ENCODE measurements around the gene BNIPL.

Gene BNIPL, protein sequence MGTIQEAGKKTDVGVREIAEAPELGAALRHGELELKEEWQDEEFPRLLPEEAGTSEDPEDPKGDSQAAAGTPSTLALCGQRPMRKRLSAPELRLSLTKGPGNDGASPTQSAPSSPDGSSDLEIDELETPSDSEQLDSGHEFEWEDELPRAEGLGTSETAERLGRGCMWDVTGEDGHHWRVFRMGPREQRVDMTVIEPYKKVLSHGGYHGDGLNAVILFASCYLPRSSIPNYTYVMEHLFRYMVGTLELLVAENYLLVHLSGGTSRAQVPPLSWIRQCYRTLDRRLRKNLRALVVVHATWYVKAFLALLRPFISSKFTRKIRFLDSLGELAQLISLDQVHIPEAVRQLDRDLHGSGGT

DNA sequence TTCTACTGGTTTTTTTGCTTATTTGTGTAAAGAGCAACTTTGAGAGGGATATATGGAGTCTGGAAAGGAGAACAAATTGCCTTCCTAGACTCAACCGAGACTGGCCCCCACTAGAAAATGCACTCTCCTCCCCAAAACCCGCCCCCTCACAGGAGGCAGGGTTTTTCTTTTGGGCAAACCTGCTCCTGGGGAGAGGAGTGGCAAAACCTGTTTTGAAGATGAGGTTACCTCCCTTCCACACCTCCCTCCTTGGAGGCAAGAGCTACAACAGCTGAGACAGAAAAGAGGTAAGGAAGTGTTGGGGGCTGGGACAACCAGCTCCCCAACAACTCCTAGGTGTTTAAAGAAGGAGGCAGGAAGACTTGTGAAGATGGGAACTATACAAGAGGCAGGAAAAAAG, at the start of gene BNIPL:
BNIPL (plus strand) TSS at position 231 of the 400 bp plus-strand sequence; CDS start at position 371, 140 bp downstream.
- no peak for DNase-seq (ENCODE audit: low read depth in 2 of 2)

DNA sequence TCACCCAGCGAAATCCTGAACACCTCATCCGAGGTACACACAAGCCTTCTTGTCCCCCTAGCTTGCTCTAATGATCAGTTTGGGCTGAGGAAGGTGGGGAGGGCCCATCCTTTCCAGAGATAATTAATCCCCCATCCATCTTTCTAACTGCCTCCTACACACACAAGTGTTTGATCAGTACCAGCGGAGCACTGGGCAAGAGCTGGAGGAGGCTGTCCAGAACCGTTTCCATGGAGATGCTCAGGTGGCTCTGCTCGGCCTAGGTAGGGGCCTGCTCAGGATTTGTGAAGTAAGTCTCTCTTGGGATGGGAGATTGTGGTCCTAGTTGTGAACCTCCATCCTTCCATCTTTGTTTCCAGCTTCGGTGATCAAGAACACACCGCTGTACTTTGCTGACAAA, 48.5 kb upstream of the BNIPL start:
- DNase-seq (ENCODE audit: low read depth in 2 of 2): no peak

DNA sequence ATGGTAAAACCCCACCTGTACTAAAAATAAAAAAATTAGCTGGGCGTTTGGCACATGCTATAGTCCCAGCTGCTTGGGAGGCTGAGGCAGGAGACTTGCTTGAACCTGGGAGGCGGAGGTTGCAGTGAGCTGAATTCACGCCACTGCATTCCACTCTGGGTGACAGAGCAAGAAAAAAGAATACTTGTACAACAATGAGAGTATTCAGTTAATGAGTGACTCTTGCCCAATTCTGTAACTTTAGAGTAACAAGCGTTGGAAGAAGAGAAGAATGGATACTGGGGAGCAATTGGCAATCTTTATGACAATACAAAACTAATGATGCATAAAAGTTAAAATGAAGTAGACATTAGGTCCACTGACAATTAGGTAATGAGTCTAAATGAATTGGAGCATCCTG, 43.8 kb upstream of the BNIPL start:
- no peak for DNase-seq (ENCODE audit: low read depth in 2 of 2)

DNA sequence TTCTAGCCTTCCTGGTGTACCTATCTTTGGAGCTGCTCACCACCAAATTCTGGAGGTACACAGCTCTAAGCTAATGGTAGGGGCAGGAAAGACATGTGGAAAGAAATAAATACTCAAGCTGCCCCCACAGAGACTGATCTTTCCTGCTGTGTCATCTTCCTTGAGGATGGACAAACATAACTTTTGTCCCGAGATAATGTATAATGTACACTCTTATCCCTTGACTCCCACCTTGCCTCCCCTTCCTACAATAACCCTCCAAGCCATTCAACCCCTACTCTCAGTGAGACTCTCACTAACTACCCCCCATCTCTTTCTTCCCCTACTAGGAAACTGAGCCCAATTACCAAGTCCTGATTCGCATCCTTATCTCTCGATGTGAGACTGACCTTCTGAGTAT, 42.1 kb upstream of the BNIPL start:
- no peak for DNase-seq (ENCODE audit: low read depth in 2 of 2)

DNA sequence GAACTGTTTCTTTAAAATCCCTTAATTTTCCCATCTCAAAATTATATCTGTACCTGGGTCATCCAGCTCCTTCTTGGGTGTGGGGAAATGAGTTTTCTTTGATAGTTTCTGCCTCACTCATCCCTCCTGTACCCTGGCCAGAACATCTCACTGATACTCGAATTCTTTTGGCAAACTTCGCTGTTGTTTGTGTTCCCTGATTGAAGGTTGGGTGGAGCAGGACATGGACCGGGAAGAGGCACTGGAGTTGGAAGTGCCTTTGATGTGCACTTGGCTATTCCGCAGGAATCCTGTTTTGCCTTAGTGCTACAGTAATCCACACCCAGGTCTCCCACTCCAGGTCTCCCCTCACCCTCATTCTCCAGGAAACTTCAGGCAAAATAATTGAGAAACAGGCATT, 40.9 kb upstream of the BNIPL start:
- no peak for DNase-seq (ENCODE audit: low read depth in 2 of 2)

DNA sequence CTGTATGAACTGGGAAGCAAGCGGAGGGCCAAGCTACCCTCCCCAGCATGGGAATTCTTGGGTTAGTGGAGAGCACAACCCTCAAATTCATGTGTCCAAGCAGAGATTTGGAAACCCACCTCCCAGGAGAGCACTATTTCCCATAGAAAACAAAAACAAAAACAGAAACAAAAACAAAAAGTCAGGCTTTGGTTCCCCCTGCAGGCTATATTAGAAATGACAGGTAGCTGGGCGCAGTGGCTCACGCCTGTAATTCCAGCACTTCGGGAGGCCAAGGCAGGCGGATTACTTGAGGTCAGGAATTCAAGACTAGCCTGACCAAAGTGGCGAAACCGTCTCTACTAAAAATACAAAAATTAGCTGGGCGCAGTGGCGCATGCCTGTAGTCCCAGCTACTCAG, 40.5 kb upstream of the BNIPL start:
- DNase-seq (ENCODE audit: low read depth in 2 of 2): no peak

DNA sequence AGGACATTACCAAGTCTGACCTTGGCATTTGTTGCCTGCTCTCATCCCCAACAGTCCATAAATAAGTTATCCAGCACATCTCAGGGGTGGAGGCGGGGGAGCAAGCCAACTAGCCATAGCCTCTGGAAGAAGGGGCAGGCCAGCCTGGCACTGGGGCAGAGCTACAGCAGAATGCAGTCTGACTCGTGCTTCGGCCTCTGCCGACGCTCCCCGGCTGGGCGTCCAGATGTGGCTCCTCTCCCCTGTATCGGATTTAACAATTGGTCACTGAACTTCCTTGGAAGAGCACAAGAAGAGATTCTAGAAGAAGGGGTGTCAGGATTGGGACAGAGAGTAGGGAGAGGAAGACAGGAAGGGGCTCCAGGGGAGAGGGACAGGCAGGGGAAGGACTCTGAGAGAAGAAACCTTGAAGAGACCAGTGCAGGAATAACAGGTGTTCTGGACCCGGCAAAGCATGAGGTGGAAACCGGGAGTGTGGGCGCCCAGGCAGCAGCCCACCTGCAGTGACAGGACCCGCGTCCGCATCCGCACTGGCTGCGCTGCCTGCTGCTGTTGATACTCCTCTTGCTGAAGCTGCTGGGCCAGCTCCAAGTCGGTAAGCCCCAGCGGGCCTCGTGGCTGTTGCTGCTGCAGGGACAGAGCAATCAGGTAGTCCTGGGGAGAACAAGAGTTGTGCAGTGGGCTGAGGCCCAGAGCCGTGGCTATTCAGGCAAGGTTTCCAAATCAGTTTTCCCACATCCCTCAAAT, 39.1 kb upstream of the BNIPL start:
- DNase-seq (ENCODE audit: low read depth in 2 of 2): no peak

DNA sequence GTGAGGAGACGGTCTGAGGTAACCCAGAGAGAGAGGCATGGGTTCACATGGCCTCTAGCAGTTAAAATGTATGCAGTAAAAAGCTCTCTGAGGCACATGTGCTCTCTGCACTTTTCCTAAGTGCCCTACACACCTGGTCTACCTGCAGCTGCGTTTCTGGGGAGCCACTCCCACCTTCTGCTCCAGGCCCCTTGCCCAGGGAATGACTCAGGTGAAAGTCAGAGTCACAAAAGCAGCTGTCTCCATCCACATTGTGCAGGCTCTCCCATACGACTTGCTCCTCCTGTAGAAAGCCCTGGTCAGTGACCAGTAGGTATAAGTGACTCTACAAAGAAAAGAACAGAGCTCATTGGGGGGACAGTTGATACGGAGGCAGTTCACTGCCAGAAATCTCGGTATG, 38.4 kb upstream of the BNIPL start:
- DNase-seq (ENCODE audit: low read depth in 2 of 2): no peak

DNA sequence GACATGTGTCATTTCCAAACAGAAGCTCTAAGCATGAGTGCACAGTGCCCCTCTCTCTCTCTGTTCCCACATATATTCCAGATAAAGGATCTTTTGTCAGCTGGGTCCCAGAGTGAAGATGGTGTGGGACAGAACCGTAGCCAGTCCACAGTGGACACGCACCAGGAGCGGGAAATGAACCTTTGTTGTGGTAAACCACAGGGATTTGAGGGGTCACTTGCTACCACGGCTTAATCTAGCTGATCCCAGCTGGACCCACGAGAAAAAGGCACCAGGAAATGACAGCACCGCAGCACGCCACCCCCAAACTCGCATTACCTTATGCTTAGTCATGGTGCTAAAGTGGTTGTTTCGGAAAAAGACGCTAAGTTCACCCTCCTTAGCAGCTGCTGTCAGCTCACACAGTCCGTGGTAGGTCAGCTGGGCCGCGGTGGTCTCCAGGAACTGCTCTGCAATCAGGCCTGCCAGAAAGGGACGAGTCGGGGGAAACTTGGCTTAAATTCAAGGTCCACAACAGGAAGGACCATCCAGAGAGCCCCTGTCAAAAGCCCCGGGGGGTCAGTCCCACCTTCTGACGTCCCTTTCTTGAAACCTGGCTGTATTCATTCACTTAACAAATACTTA, 37.2 kb upstream of the BNIPL start:
- DNase-seq (ENCODE audit: low read depth in 2 of 2): no peak

DNA sequence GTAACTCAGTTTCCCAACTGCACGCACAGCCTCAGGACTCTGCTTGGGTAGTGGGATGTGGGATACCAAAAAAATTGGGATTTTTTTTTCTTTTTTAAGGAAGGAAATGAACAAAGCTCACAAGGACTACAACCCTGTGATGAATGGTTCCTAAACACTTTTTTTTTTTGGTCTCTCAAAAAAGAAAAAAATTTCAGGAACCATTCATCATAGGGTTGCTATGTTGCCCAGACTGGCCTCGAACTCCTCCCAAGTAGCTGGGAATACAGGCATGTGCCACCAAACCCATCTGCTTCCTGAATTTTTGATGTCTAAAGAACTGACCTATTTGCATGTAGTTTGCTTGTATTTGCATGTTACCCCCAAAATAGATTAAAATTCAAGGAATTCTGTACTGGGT, 36.5 kb upstream of the BNIPL start:
- no peak for DNase-seq (ENCODE audit: low read depth in 2 of 2)

DNA sequence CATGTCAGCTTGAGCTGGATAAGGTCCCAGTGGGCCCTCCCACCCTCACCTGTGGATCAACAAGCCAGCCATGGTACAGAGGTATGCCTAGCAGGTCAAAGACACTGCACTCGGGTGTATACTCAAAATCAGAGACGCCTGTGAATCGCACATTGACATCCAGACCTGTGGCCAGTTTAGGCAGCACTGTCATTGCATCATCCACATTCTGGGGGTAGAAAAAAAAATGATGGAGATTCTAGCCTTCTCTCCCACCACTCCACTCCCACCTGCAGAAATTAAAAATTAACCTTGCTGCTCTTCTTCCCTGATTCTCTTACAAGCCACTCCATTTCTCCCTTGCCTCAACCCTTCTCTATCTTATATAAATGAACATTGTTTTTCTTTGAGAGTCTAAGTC, 36.0 kb upstream of the BNIPL start:
- no peak for DNase-seq (ENCODE audit: low read depth in 2 of 2)

DNA sequence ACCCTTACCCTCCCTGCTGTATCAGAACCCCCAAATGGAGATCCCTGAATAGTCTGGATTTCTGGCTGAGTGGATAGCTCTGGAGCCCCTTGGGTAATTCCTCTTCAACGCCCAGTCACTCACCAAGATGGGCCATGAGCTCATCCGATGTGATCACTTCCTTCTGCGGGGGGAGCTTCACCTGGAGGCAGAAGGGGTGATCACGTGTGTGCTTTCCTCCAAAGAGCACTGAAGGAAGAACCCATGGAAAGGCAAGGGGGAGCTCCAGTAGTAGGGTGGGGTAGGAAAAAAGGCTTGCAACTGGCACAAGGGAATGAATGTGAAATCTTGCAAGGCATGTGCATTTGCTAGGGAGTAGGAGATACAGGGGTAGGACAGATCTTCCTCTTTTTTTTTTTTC, 34.8 kb upstream of the BNIPL start:
- no peak for DNase-seq (ENCODE audit: low read depth in 2 of 2)

DNA sequence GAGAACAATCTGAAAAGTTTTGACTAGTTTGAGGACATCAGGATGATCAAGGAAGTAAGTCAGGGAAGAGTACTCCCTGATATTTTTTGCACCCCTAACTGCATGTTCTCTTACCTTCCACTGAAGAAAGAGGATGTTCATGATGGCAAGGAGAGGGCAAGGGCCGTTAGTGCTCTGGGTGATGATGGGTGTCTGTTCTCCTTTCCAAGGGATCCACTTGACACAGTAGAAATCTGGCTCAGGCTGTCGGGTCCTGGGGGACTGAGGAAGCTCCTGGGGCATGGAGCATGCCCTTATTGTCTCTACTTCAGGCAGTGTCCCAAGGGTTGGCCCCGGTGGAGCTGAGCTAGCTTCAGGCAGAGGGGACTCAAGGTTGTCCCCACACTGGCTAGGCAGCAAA, 34.3 kb upstream of the BNIPL start:
- no peak for DNase-seq (ENCODE audit: low read depth in 2 of 2)

DNA sequence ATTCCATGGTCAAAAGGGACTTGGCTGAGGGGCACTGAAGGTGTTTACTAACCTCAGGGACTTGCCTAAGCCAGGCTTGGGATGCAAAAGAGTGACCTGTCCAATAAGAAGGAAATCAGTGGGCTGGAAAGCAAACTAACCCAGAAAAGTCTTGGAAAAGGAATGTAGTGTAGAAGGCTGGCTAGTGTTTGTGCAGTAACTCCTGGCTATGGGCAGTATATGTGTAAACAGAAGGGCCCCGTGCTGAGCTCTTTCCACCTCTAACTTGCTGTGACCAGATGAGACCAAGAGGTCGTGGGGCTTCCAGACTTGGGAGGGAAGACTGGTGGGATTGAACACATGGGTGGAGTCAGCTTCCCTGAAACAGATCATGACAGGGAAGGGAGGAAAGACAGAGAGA, 33.8 kb upstream of the BNIPL start:
- no peak for DNase-seq (ENCODE audit: low read depth in 2 of 2)

DNA sequence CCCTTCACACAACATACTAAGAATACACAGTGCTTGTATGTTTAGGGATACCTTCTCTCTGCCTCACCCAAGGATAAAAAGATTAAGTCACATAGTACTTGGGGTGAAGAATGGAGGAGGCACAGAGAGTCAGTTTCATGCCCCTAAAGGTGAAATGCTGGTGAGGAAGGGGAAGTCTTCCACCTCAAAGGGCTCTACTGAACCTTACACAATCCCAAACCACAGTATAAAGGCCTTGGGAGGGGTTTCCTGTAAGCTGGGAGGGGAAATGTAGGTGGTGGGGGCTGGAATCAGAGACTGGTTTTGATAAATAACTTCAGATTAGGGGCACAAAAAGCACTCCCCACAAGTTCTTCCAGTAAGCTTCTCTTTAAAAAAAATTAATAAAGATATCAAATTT, 33.2 kb upstream of the BNIPL start:
- no peak for DNase-seq (ENCODE audit: low read depth in 2 of 2)

DNA sequence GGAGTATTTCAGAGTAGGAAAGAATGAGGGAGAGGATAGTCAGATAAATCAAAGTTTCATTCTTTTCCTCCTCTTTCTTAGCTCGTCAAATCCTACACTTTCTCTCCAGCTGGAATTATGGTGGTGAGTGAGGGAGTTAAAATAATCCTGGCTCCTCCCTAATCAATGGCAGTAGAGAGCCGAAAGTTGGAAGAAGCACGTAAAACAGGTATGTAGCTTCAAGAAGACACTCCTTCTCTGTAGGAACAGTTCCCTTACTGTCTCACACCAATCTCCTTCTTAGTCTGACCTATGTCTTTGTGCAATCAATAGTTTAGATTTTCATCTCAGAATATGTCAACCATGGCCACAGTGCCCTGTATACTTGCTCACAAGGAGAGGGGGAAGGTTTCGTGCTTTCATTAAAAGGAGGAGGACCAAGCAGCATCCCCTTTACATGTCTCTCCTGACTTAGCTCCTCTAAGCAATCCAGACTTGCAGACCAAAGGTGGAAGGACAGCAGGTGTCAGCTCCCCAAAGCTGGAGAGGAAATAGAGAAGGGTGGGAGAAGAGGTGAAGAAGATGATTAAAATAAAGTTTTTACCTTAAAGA, 30.6 kb upstream of the BNIPL start:
- DNase-seq (ENCODE audit: low read depth in 2 of 2): no peak

DNA sequence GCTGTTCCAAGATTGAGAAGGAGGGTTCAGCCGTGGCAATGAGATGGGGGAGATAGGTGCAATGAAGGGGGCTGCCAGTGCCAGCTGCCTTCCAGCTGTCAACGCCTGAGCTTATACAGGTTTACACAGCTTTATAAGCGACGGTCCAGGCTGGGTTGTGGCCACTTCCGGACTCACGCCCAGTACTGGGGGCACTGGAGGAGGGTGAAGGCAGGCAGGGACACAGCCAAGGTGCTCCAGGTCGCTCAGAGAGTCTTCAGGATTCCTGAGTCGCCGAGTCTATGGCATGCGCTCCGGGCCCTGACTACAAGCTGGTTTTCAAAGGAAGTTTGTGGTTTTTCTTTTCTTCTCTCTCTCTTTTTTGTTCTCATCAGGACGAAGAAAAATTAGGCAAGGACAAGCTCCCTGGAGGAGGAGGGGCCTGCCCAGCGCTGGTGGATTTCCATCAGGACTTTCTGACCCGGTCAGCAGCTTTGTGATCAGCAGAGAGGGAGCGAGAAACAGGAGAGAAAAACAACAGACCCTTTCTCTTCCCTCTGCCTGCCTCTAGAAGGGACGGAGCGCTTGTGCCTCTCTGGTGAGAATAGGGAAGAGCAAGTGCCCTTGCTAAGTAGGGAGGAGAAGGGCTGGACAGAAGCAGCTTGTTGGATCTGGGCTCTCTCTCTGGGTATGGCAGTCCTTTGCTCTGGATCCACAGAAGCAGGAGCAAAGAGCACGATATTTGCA, 29.9 kb upstream of the BNIPL start, which contains the start of gene MINDY1:
MINDY1 (minus strand) TSS at position 576 of the 726 bp plus-strand sequence. CDS start 4,285 bp downstream, outside the sequence.
- DNase-seq (ENCODE audit: low read depth in 2 of 2): no peak

DNA sequence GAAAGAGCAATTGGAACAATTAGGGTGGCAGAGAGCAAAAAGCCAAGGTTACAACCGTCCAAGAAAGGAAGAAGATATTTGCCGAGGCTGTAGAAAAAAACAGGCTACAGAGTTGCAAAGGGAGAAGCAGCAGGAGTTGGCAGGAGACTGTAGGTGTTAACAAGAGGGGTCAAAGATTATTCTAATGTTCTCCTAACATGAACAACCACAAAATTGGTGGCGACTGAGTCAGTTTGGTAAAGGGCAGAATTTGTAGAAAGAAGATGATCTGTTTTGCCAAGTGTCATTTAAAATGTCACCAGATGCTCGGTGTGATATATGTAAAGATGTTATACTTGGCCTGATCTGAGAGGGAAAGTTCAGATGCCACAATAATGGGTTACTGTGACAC, 28.5 kb upstream of the BNIPL start:
- no peak for DNase-seq (ENCODE audit: low read depth in 2 of 2)

DNA sequence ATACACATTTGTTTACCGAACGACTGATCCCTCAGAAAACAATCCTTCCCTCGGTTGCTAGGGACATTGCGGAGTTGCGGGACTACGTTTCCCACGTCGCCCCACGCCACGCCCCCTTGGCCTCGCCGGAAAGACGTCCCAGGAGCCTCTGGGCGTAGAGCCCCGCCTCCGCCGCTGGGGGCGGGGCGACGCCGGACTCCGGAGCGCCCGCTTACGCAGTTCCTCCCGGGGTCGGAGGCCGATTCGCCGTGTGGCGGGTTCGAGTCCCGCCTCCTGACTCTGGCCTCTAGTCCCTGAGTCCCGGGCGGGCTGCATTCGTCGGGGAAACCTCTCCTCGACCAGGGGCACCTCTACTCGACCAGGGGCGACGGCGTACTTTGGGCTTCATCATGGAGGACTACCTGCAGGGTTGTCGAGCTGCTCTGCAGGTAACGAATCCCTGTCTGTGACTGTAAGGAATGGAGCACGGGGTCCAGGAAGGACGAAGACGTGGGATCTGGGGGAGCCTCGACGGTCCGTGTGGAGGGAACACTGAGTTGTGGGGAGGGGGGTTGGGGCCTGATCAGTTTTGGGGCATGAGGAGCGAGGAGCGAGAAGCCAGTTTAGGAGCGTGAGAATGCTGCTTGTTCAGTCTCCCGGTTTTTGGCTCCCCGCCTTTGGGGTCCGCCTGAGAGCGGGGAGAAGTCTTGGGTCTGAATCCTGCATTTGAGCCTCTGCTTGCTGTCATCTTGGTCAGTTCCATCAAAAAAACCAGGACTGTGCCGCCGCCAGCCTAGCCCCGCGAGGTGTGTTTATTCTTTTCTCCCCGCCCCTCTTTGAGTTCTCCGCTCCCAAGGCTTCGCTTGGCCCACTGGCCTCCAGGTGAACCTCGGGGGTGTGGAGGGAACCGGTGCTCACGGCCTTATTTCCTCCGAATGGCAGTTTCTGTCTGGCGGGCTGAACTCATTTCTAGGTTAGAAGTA, 27.9 kb upstream of the BNIPL start, which contains the start of gene PRUNE1:
PRUNE1 (plus strand) TSS at position 206 of the 962 bp plus-strand sequence; CDS start at position 390, 184 bp downstream.
- peak; percentile 92 to 96 for DNase-seq (ENCODE audit: low read depth in 2 of 2)

DNA sequence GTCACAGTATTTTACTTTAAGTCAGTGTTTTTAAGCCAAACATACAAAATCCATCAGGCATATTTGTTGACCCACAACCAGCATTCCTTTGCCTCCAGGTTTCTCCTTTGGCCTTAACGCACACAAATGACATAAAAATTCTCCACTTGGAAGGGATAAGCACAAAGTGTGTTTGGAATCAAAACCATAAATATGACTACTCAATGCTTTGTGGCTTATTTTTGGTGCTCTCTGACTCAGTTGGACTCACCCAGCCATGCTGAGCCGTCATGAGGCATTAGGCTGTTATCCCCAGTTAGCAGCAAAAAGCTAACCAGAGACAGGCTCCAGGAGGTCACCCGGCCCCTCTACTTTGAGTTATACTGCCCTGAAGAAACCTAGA, 27.2 kb upstream of the BNIPL start:
- no peak for DNase-seq (ENCODE audit: low read depth in 2 of 2)

Measured in stimulated activated CD8-positive, alpha-beta memory T cell treated with anti-CD3 and anti-CD28 coated beads, Interleukin-2, amount 100 ng/mL, for 1 hour (primary cell).